ENCODE measurements around the gene HAUS5.

Gene HAUS5

GRCh38 chr19:35670686-35671085 lies 58.2 kb downstream of the HAUS5 start:
- no peaks in the 10 kb centered on the region for H3K36me3 ChIP-seq (ENCODE audit: control insufficient read depth in 2 of 2, insufficient read depth in 2 of 2, low read length in 2 of 2)
- no peaks in the 10 kb centered on the region for H3K4me1 ChIP-seq (ENCODE audit: control insufficient read depth, insufficient read depth, low read length)
- no peak overlapping the region for H3K27ac ChIP-seq (ENCODE audit: low read length)
- no peaks in the 10 kb centered on the region for H3K9me3 ChIP-seq (ENCODE audit: control insufficient read depth in 2 of 2, low read length in 2 of 2)
- peaks cover 10 to 27% of the 10 kb centered on the region in 2 donors for H3K27me3 ChIP-seq (ENCODE audit: control insufficient read depth in 1 of 2, insufficient read depth in 2 of 2, low read length in 2 of 2)
- H3K9ac ChIP-seq (ENCODE audit: low read length in 2 of 2), result no peak overlapping the region
- no peak overlapping the region for H3K4me3 ChIP-seq (ENCODE audit: low read length in 2 of 2)

DNA sequence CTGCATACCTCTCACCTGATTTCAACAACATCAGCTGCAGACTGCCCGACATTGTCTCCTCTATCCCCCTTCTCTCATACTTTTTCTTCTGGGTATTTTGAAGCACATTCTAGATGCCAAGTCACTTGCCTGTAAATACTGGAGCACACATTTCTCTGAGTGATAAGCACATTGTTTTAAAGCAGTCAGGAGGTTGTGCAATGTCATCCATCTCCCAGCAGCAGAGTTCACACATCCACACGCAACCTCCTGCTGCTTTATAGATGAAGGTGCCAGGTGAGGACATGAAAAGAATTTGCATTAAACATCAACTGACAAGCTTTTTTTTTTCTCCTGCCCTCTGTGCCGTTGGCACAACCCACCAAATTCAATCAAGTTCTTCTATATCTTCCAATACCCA lies 59.3 kb downstream of the HAUS5 start:
- no peak overlapping the region for H3K9ac ChIP-seq (ENCODE audit: low read length in 2 of 2)
- H3K4me1 ChIP-seq (ENCODE audit: control insufficient read depth, insufficient read depth, low read length), result no peaks in the 10 kb centered on the region
- H3K36me3 ChIP-seq (ENCODE audit: control insufficient read depth in 2 of 2, insufficient read depth in 2 of 2, low read length in 2 of 2), result no peaks in the 10 kb centered on the region
- no peak overlapping the region for H3K27ac ChIP-seq (ENCODE audit: low read length)
- no peak overlapping the region for H3K4me3 ChIP-seq (ENCODE audit: low read length in 2 of 2)
- H3K9me3 ChIP-seq (ENCODE audit: control insufficient read depth in 2 of 2, low read length in 2 of 2), result no peaks in the 10 kb centered on the region
- H3K27me3 ChIP-seq (ENCODE audit: control insufficient read depth in 1 of 2, insufficient read depth in 2 of 2, low read length in 2 of 2), result peaks cover 10 to 28% of the 10 kb centered on the region in 2 donors

GRCh38 chr19:35673121-35673804 lies 60.7 kb downstream of the HAUS5 start:
- Histone ChIP-seq H3K36me3 (ENCODE audit: control insufficient read depth in 2 of 2, insufficient read depth in 2 of 2, low read length in 2 of 2) (no peaks in the 10 kb centered on the region), H3K9ac (ENCODE audit: low read length in 2 of 2) (no peak overlapping the region), H3K27me3 (ENCODE audit: control insufficient read depth in 1 of 2, insufficient read depth in 2 of 2, low read length in 2 of 2) (peaks cover 10 to 30% of the 10 kb centered on the region in 2 donors), H3K4me1 (ENCODE audit: control insufficient read depth, insufficient read depth, low read length) (no peaks in the 10 kb centered on the region), H3K27ac (ENCODE audit: low read length) (no peak overlapping the region), H3K4me3 (ENCODE audit: low read length in 2 of 2) (peak overlapping the region in 1 of 2 donors; percentile 40), H3K9me3 (ENCODE audit: control insufficient read depth in 2 of 2, low read length in 2 of 2) (no peaks in the 10 kb centered on the region)
